ENCODE results near the gene MARCHF3. TPM values are rescaled to one million over a fixed set of nuclear protein-coding genes. Genes with fewer than 3 reads are reported as not detected.
"Not testable (repeated sequence)": the region's sequence is repeated elsewhere in the genome, so short reads cannot be mapped to it uniquely, and the experiment has no call there.

Gene MARCHF3
- total RNA-seq, 1 donor from 2014 or later: 16.5 TPM

- Mint-ChIP-seq H3K27ac (ENCODE audit: unreplicated experiment) (no peak overlapping the region), H3K9me3 (ENCODE audit: unreplicated experiment) (no peaks in the 10 kb centered on the region), H3K27me3 (ENCODE audit: low read depth, unreplicated experiment) (no peaks in the 10 kb centered on the region), H3K4me3 (ENCODE audit: unreplicated experiment) (no peak overlapping the region), H3K36me3 (ENCODE audit: low read depth, unreplicated experiment) (no peaks in the 10 kb centered on the region), H3K4me1 (ENCODE audit: low read depth, unreplicated experiment) (peaks cover 28% of the 10 kb centered on the region)
- Histone ChIP-seq H3K4me3 (ENCODE audit: insufficient read depth, low read depth, low read length) (no peak overlapping the region), H3K9ac (ENCODE audit: low read length) (no peak overlapping the region), H3K27ac (ENCODE audit: low read depth, low read length) (no peak overlapping the region), H3K79me2 (ENCODE audit: insufficient read depth, low read length) (no peaks in the 10 kb centered on the region), H3K27me3 (ENCODE audit: insufficient read depth, low read length) (no peaks in the 10 kb centered on the region), H3K36me3 (ENCODE audit: insufficient read depth, low read length) (no peaks in the 10 kb centered on the region), H4K20me1 (ENCODE audit: insufficient read depth, low read length) (no peaks in the 10 kb centered on the region), H3K4me1 (ENCODE audit: insufficient read depth, low read length) (peaks cover 21% of the 10 kb centered on the region), H3K9me3 (ENCODE audit: insufficient read depth, low read depth, low read length) (no peaks in the 10 kb centered on the region), H2AFZ (ENCODE audit: low read depth, low read length) (no peak overlapping the region), H3K4me2 (ENCODE audit: low read length) (no peak overlapping the region)
- TF ChIP-seq EZH2 (IDR thresholded peaks at IDR 0.05; ENCODE audit: insufficient read depth, low read length): no peak
- no peak for TF ChIP-seq CTCF (IDR thresholded peaks at IDR 0.05; ENCODE audit: insufficient read depth, low read depth, low read length)
- FAIRE-seq (no peak), DNase-seq (ENCODE audit: low read depth) (no peak)
Measured at GRCh38 chr5:127007522-127007921, 22.8 kb downstream of the MARCHF3 start.

- H2AFZ ChIP-seq (ENCODE audit: low read depth, low read length): no peak overlapping the region
- H3K79me2 ChIP-seq (ENCODE audit: insufficient read depth, low read length): no peaks in the 10 kb centered on the region
- H3K9ac ChIP-seq (ENCODE audit: low read length): no peak overlapping the region
- H3K27ac ChIP-seq (ENCODE audit: low read depth, low read length): no peak overlapping the region
- H3K27ac Mint-ChIP-seq (ENCODE audit: unreplicated experiment): no peak overlapping the region
- DNase-seq (ENCODE audit: low read depth) (no peak), FAIRE-seq (no peak)
- H3K4me3 ChIP-seq (ENCODE audit: insufficient read depth, low read depth, low read length): no peak overlapping the region
- no peaks in the 10 kb centered on the region for H3K36me3 Mint-ChIP-seq (ENCODE audit: low read depth, unreplicated experiment)
- no peak for TF ChIP-seq CTCF (IDR thresholded peaks at IDR 0.05; ENCODE audit: insufficient read depth, low read depth, low read length)
- no peak for TF ChIP-seq EZH2 (IDR thresholded peaks at IDR 0.05; ENCODE audit: insufficient read depth, low read length)
- H3K9me3 Mint-ChIP-seq (ENCODE audit: unreplicated experiment): no peaks in the 10 kb centered on the region
- no peaks in the 10 kb centered on the region for H3K36me3 ChIP-seq (ENCODE audit: insufficient read depth, low read length)
- no peaks in the 10 kb centered on the region for H3K9me3 ChIP-seq (ENCODE audit: insufficient read depth, low read depth, low read length)
- no peaks in the 10 kb centered on the region for H3K27me3 ChIP-seq (ENCODE audit: insufficient read depth, low read length)
- H3K27me3 Mint-ChIP-seq (ENCODE audit: low read depth, unreplicated experiment): no peaks in the 10 kb centered on the region
- no peaks in the 10 kb centered on the region for H4K20me1 ChIP-seq (ENCODE audit: insufficient read depth, low read length)
- peaks cover 25% of the 10 kb centered on the region for H3K4me1 ChIP-seq (ENCODE audit: insufficient read depth, low read length)
- no peak overlapping the region for H3K4me3 Mint-ChIP-seq (ENCODE audit: unreplicated experiment)
- peaks cover 26% of the 10 kb centered on the region for H3K4me1 Mint-ChIP-seq (ENCODE audit: low read depth, unreplicated experiment)
- no peak overlapping the region for H3K4me2 ChIP-seq (ENCODE audit: low read length)
Measured at GRCh38 chr5:127006744-127007143, 23.6 kb downstream of the MARCHF3 start.

GRCh38 chr5:127005282-127005681 is 25.1 kb downstream of the MARCHF3 start:
- not testable (repeated sequence) for H4K20me1 ChIP-seq (ENCODE audit: insufficient read depth, low read length); H3K9ac ChIP-seq (ENCODE audit: low read length); H3K4me2 ChIP-seq (ENCODE audit: low read length); H2AFZ ChIP-seq (ENCODE audit: low read depth, low read length); H3K27ac Mint-ChIP-seq (ENCODE audit: unreplicated experiment); H3K4me3 Mint-ChIP-seq (ENCODE audit: unreplicated experiment); H3K36me3 ChIP-seq (ENCODE audit: insufficient read depth, low read length); H3K27me3 Mint-ChIP-seq (ENCODE audit: low read depth, unreplicated experiment); H3K9me3 Mint-ChIP-seq (ENCODE audit: unreplicated experiment); DNase-seq (ENCODE audit: low read depth); H3K36me3 Mint-ChIP-seq (ENCODE audit: low read depth, unreplicated experiment); H3K4me3 ChIP-seq (ENCODE audit: insufficient read depth, low read depth, low read length); H3K9me3 ChIP-seq (ENCODE audit: insufficient read depth, low read depth, low read length); FAIRE-seq; H3K79me2 ChIP-seq (ENCODE audit: insufficient read depth, low read length); H3K27me3 ChIP-seq (ENCODE audit: insufficient read depth, low read length); H3K27ac ChIP-seq (ENCODE audit: low read depth, low read length)
- H3K4me1 Mint-ChIP-seq (ENCODE audit: low read depth, unreplicated experiment): peaks cover 24% of the 10 kb centered on the region
- H3K4me1 ChIP-seq (ENCODE audit: insufficient read depth, low read length): peaks cover 17% of the 10 kb centered on the region
